Measurements from ENCODE around the gene U2AF1L4.

The U2AF1L4 gene

GRCh38 chr19:35750167-35750566, 4.9 kb upstream of the U2AF1L4 start (continued):
- TF ChIP-seq, protein P1, sequence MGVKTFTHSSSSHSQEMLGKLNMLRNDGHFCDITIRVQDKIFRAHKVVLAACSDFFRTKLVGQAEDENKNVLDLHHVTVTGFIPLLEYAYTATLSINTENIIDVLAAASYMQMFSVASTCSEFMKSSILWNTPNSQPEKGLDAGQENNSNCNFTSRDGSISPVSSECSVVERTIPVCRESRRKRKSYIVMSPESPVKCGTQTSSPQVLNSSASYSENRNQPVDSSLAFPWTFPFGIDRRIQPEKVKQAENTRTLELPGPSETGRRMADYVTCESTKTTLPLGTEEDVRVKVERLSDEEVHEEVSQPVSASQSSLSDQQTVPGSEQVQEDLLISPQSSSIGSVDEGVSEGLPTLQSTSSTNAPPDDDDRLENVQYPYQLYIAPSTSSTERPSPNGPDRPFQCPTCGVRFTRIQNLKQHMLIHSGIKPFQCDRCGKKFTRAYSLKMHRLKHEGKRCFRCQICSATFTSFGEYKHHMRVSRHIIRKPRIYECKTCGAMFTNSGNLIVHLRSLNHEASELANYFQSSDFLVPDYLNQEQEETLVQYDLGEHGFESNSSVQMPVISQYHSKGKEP (tag by site-specific recombination; IDR thresholded peaks at IDR 0.05) = no peak
- TF ChIP-seq PRDM4 (tag by site-specific recombination; IDR thresholded peaks at IDR 0.05) (no peak), ZNF48 (tag by site-specific recombination; IDR thresholded peaks at IDR 0.05) (no peak), ZNF600 (tag by site-specific recombination; IDR thresholded peaks at IDR 0.05) (peak; percentile 60), BCL11B (tag by site-specific recombination; IDR thresholded peaks at IDR 0.05; ENCODE audit: low read depth) (no peak), ZNF155 (tag by site-specific recombination; IDR thresholded peaks at IDR 0.05) (no peak), ZNF274 (IDR thresholded peaks at IDR 0.05; ENCODE audit: low read length) (no peak), ZNF274 (tag by site-specific recombination; IDR thresholded peaks at IDR 0.05; ENCODE audit: borderline replicate concordance) (no peak), SETDB1 (IDR thresholded peaks at IDR 0.05; ENCODE audit: insufficient read length, low read length) (no peak), ZNF302 (tag by site-specific recombination; IDR thresholded peaks at IDR 0.05; ENCODE audit: low read depth) (no peak), ZNF394 (tag by site-specific recombination; IDR thresholded peaks at IDR 0.05; ENCODE audit: borderline replicate concordance) (peak; percentile 87), ZBTB17 (tag by site-specific recombination; IDR thresholded peaks at IDR 0.05) (no peak)
- TF ChIP-seq, protein P2, sequence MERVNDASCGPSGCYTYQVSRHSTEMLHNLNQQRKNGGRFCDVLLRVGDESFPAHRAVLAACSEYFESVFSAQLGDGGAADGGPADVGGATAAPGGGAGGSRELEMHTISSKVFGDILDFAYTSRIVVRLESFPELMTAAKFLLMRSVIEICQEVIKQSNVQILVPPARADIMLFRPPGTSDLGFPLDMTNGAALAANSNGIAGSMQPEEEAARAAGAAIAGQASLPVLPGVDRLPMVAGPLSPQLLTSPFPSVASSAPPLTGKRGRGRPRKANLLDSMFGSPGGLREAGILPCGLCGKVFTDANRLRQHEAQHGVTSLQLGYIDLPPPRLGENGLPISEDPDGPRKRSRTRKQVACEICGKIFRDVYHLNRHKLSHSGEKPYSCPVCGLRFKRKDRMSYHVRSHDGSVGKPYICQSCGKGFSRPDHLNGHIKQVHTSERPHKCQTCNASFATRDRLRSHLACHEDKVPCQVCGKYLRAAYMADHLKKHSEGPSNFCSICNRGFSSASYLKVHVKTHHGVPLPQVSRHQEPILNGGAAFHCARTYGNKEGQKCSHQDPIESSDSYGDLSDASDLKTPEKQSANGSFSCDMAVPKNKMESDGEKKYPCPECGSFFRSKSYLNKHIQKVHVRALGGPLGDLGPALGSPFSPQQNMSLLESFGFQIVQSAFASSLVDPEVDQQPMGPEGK (tag by site-specific recombination; IDR thresholded peaks at IDR 0.05) = no peak

- Histone ChIP-seq H3K36me3 (ENCODE audit: control insufficient read depth in 2 of 2, insufficient read depth in 1 of 2, low read length in 2 of 2) (peaks cover 20 to 51% of the 10 kb centered on the region in 2 experiments), H3K4me1 (ENCODE audit: control insufficient read depth, insufficient read depth, low read length) (peaks cover 30% of the 10 kb centered on the region), H3K4me3 (ENCODE audit: low read depth, low read length) (peak within 1 kb of the TSS; percentile 63), H3K9me3 (ENCODE audit: control insufficient read depth, insufficient read depth, low read depth, low read length) (no peaks in the 10 kb centered on the region; the same call in none of the 2 replicates), H3K27ac (ENCODE audit: extremely low read depth, low read depth, low read length) (peak within 1 kb of the TSS; percentile 68)
- POLR2A ChIA-PET = interaction anchor here (0.6 to 2.9 kb wide), 53 partner anchors 8 to 607 kb away, joined by 3 to 87 read pairs (median 6); partner anchors contain the start of genes ALKBH6, COX6B1, HAUS5 and HSPB6
- CTCF ChIA-PET = interaction anchor here (0.6 to 4.9 kb wide), 15 partner anchors 8 to 704 kb away, joined by 3 to 37 read pairs (median 4); partner anchors contain the start of gene HSPB6
- TF ChIP-seq ZFP41 (tag by site-specific recombination; IDR thresholded peaks at IDR 0.05; ENCODE audit: borderline replicate concordance) (no peak), EGR2 (tag by site-specific recombination; IDR thresholded peaks at IDR 0.05; ENCODE audit: low read depth) (peak; percentile 57), HOXC10 (CRISPR knock-in tag; IDR thresholded peaks at IDR 0.05) (no peak), TSHZ1 (tag by site-specific recombination; IDR thresholded peaks at IDR 0.05; ENCODE audit: borderline replicate concordance) (no peak), ZBTB1 (tag by site-specific recombination; IDR thresholded peaks at IDR 0.05) (no peak), ZNF488 (tag by site-specific recombination; IDR thresholded peaks at IDR 0.05) (no peak), ZNF747 (tag by site-specific recombination; IDR thresholded peaks at IDR 0.05) (no peak), REPIN1 (tag by site-specific recombination; IDR thresholded peaks at IDR 0.05; ENCODE audit: low read depth) (no peak), KLF1 (tag by site-specific recombination; IDR thresholded peaks at IDR 0.05) (peak; percentile 84)
Observed at GRCh38 chr19:35748106-35749020, 3.1 kb upstream of the U2AF1L4 start, which contains the start of gene LIN37. TSS of gene LIN37 (plus strand) at chr19:35748576. CDS start at chr19:35748725, 149 bp downstream.

Measured in HEK293 (cell line).